CD4-positive, alpha-beta T cell treated with Interleukin-12 subunit alpha and Interleukin-12 subunit beta, for 1 hour (primary cell): Measurements from ENCODE around the gene RPL13.
"Not testable (repeated sequence)": the region's sequence is repeated elsewhere in the genome, so short reads cannot be mapped to it uniquely, and the experiment has no call there.

Experiments
- DNase-seq: peaks from one replicate; pipeline ENCODE4 v3.0.0-alpha.2; 2020

Gene RPL13

GRCh38 chr16:89577055-89577759 lies 16.7 kb downstream of the RPL13 start:
- DNase-seq = no peak

GRCh38 chr16:89579351-89579750 lies 18.9 kb downstream of the RPL13 start:
- DNase-seq = no peak

- no peak for DNase-seq
These were observed 20.7 kb downstream of the RPL13 start for GRCh38 chr16:89581045-89581695.

- no peak for DNase-seq
These were observed 21.5 kb downstream of the RPL13 start for GRCh38 chr16:89581861-89582563.

GRCh38 chr16:89582614-89583196 lies 22.2 kb downstream of the RPL13 start:
- DNase-seq = no peak

GRCh38 chr16:89583197-89583894 lies 22.9 kb downstream of the RPL13 start:
- no peak for DNase-seq

GRCh38 chr16:89583895-89584644 lies 23.6 kb downstream of the RPL13 start:
- DNase-seq = no peak

- no peak for DNase-seq
These were observed 24.5 kb downstream of the RPL13 start for GRCh38 chr16:89584768-89585549.

- no peak for DNase-seq
These were observed 25.7 kb downstream of the RPL13 start for GRCh38 chr16:89586218-89586617.

- DNase-seq = no peak
These were observed 26.4 kb downstream of the RPL13 start for GRCh38 chr16:89586853-89587252.

GRCh38 chr16:89587676-89588075 lies 27.2 kb downstream of the RPL13 start:
- DNase-seq = not testable (repeated sequence)

GRCh38 chr16:89588413-89589109 lies 28.1 kb downstream of the RPL13 start:
- no peak for DNase-seq

- DNase-seq = no peak
These were observed 28.9 kb downstream of the RPL13 start for GRCh38 chr16:89589241-89589926.

GRCh38 chr16:89593841-89594240 lies 33.4 kb downstream of the RPL13 start:
- DNase-seq = peak; percentile 75

- DNase-seq = no peak
These were observed 35.0 kb downstream of the RPL13 start for GRCh38 chr16:89595330-89596060.

- DNase-seq = no peak
These were observed 35.7 kb downstream of the RPL13 start for GRCh38 chr16:89596061-89596689.

GRCh38 chr16:89596957-89597649 lies 36.6 kb downstream of the RPL13 start:
- no peak for DNase-seq

- no peak for DNase-seq
These were observed 37.7 kb downstream of the RPL13 start for GRCh38 chr16:89598199-89598598.
